CD14-positive monocyte (primary cell): ENCODE measurements around the gene IVL. TPM values are rescaled to one million over a fixed set of nuclear protein-coding genes. Genes with fewer than 3 reads are reported as not detected.

Experiments used
- DNase-seq, 3 donors: peaks; one replicate each; pipeline ENCODE4 v3.0.0-alpha.2; 2011 to 2022
- H2AFZ ChIP-seq: 2 replicates; pipeline ENCODE4 v1.6.0; 2012; ENCODE audit warnings: mild to moderate bottlenecking, low read depth, low read length, inconsistent platforms; ENCODE audit not compliant: insufficient read depth, poor library complexity, severe bottlenecking
- H3K27ac ChIP-seq, 2 donors: 1 replicate in 1 of 2; 2 replicates in 1 of 2; pipeline ENCODE4 v1.5.1; 2012 to 2013; ENCODE audit warnings: low read length in 2 of 2, control low read depth in 1 of 2, inconsistent platforms in 1 of 2, low read depth in 1 of 2, mild to moderate bottlenecking in 1 of 2
- H3K27me3 ChIP-seq, 2 donors: one replicate each; pipeline versions ENCODE4 v1.6.0 to v1.6.1; 2011 to 2013; ENCODE audit warnings: low read length in 2 of 2; ENCODE audit not compliant: control insufficient read depth in 2 of 2, insufficient read depth in 2 of 2
- H3K36me3 ChIP-seq, 2 donors: replicated peaks in 1 of 2; 1 replicate in 1 of 2; 2 replicates in 1 of 2; pipeline versions ENCODE4 v1.5.1 to v1.6.1; 2012 to 2013; ENCODE audit warnings: low read length in 2 of 2, control low read depth in 1 of 2, inconsistent platforms in 1 of 2, mild to moderate bottlenecking in 1 of 2; ENCODE audit not compliant: insufficient read depth in 2 of 2, control insufficient read depth in 1 of 2
- H3K4me1 ChIP-seq, 2 donors: 1 replicate in 1 of 2; 2 replicates in 1 of 2; pipeline versions ENCODE4 v1.5.1 to v1.6.1; 2012 to 2013; ENCODE audit warnings: low read length in 2 of 2, control low read depth in 1 of 2, inconsistent platforms in 1 of 2, mild to moderate bottlenecking in 1 of 2, moderate library complexity in 1 of 2; ENCODE audit not compliant: insufficient read depth in 2 of 2, control insufficient read depth in 1 of 2
- H3K4me2 ChIP-seq: replicated peaks from 2 replicates; pipeline ENCODE3; 2012; ENCODE audit warnings: low read length, moderate library complexity, mild to moderate bottlenecking; ENCODE audit not compliant: poor library complexity, severe bottlenecking; ENCODE audit errors: extremely low read depth
- H3K4me3 ChIP-seq, 3 experiments: fragments of 200-600 bp in 1 of 3; sonication (generic) in 1 of 3; replicated peaks in 1 of 3; 1 replicate in 2 of 3; 2 replicates in 1 of 3; pipeline ENCODE4 v1.5.1; 2011 to 2013; ENCODE audit warnings: low read length in 3 of 3, mild to moderate bottlenecking in 3 of 3, control low read depth in 2 of 3, low read depth in 2 of 3, inconsistent platforms in 1 of 3, moderate library complexity in 1 of 3
- H3K79me2 ChIP-seq: 2 replicates; pipeline ENCODE4 v1.6.0; 2012; ENCODE audit warnings: mild to moderate bottlenecking, control low read depth, inconsistent platforms, low read length, moderate library complexity; ENCODE audit not compliant: insufficient read depth
- H3K9ac ChIP-seq: 2 replicates; pipeline ENCODE4 v1.6.0; 2017; ENCODE audit warnings: low read length, mild to moderate bottlenecking; ENCODE audit not compliant: insufficient read depth, poor library complexity, severe bottlenecking
- H3K9me3 ChIP-seq, 2 donors: replicated peaks in 1 of 2; 1 replicate in 1 of 2; 2 replicates in 1 of 2; pipeline versions ENCODE4 v1.5.1 to v1.6.1; 2012 to 2013; ENCODE audit warnings: low read length in 2 of 2, control low read depth in 1 of 2; ENCODE audit not compliant: control insufficient read depth in 1 of 2, insufficient read depth in 1 of 2
- H4K20me1 ChIP-seq: 2 replicates; pipeline ENCODE4 v1.6.0; 2012; ENCODE audit warnings: mild to moderate bottlenecking, low read length, control low read depth, moderate library complexity; ENCODE audit not compliant: insufficient read depth
- H3K27ac Mint-ChIP-seq, 7 donors: one replicate each; pipeline ENCODE4 v1.8.0; 2020; ENCODE audit warnings: mild to moderate bottlenecking in 7 of 7, mixed read lengths in 7 of 7, moderate library complexity in 6 of 7, inconsistent platforms in 2 of 7
- H3K27me3 Mint-ChIP-seq, 3 donors: one replicate each; pipeline ENCODE4 v1.8.0; 2021 to 2022; ENCODE audit warnings: low read depth in 3 of 3, mild to moderate bottlenecking in 3 of 3, mixed read lengths in 3 of 3, moderate library complexity in 3 of 3, inconsistent platforms in 1 of 3
- H3K36me3 Mint-ChIP-seq, 2 donors: one replicate each; pipeline ENCODE4 v1.8.0; 2020; ENCODE audit warnings: mixed read lengths in 2 of 2, inconsistent platforms in 1 of 2, mild to moderate bottlenecking in 1 of 2
- H3K4me1 Mint-ChIP-seq: one replicate; pipeline ENCODE4 v1.8.0; 2020; ENCODE audit warnings: mild to moderate bottlenecking, mixed read lengths
- H3K4me3 Mint-ChIP-seq, 2 donors: one replicate each; pipeline ENCODE4 v1.8.0; 2020; ENCODE audit warnings: mild to moderate bottlenecking in 2 of 2, mixed read lengths in 2 of 2, moderate library complexity in 1 of 2
- H3K9me3 Mint-ChIP-seq, 7 donors: one replicate each; pipeline ENCODE4 v1.8.0; 2020 to 2022; ENCODE audit warnings: mixed read lengths in 7 of 7, mild to moderate bottlenecking in 6 of 7, moderate library complexity in 6 of 7, inconsistent platforms in 2 of 7
- WGBS: methylation state at CpG from one replicate; pipeline ENCODE4 v1.1.5; 2013; ENCODE audit warnings: missing lambda C conversion rate; ENCODE audit not compliant: insufficient coverage; 5-methylcytosine and 5-hydroxymethylcytosine counted together
- intact Hi-C, 2 donors: fragments of 100-400 bp; cut with micrococcal nuclease; formaldehyde crosslinking; loops; one replicate each; pipeline versions ENCODE4 v1.15.0 to v1.15.1; 2023
- polyA plus RNA-seq, 3 donors: library from polyadenylated mRNA; depleted of rRNA in 1 of 3; unstranded in 2 of 3; stranded (reverse) in 1 of 3; fragments of 300-500 nt in 2 of 3; fragments of >200 nt in 1 of 3; fragmentation: Illumina TruSeq in 2 of 3; gene quantifications; 1 replicate in 2 of 3; 2 replicates in 1 of 3; pipeline ENCODE4 v1.2.3, GENCODE V29; 2012 to 2021
- TF ChIP-seq, protein P1 (sequence below): fragments of 200-600 bp; IDR thresholded peaks from one replicate; pipeline ENCODE4 v1.8.0; 2022; ENCODE audit warnings: antibody characterized with exemption, mild to moderate bottlenecking

Gene IVL
- polyA plus RNA-seq, 3 donors: not detected

GRCh38 chr1:152902636-152903035, 5.7 kb upstream of the IVL start:
- Mint-ChIP-seq H3K27me3 (peaks cover 9 to 20% (median 12%) of the 10 kb centered on the region in 3 donors), H3K4me3 (no peak overlapping the region), H3K27ac (no peak overlapping the region), H3K36me3 (no peaks in the 10 kb centered on the region), H3K4me1 (no peaks in the 10 kb centered on the region), H3K9me3 (peaks cover 0 to under 1% (median 0%) of the 10 kb centered on the region in 7 donors)
- no peaks in the 10 kb centered on the region for H4K20me1 ChIP-seq
- no CpG with 5 or more reads among the region's 4 CpGs for WGBS
- H2AFZ ChIP-seq: no peak overlapping the region
- no peak for DNase-seq
- intact Hi-C loops: no loop called here
- no peaks in the 10 kb centered on the region for H3K27me3 ChIP-seq
- H3K4me1 ChIP-seq: no peaks in the 10 kb centered on the region
- no peak overlapping the region for H3K27ac ChIP-seq
- no peak overlapping the region for H3K9ac ChIP-seq
- TF ChIP-seq, protein P1, sequence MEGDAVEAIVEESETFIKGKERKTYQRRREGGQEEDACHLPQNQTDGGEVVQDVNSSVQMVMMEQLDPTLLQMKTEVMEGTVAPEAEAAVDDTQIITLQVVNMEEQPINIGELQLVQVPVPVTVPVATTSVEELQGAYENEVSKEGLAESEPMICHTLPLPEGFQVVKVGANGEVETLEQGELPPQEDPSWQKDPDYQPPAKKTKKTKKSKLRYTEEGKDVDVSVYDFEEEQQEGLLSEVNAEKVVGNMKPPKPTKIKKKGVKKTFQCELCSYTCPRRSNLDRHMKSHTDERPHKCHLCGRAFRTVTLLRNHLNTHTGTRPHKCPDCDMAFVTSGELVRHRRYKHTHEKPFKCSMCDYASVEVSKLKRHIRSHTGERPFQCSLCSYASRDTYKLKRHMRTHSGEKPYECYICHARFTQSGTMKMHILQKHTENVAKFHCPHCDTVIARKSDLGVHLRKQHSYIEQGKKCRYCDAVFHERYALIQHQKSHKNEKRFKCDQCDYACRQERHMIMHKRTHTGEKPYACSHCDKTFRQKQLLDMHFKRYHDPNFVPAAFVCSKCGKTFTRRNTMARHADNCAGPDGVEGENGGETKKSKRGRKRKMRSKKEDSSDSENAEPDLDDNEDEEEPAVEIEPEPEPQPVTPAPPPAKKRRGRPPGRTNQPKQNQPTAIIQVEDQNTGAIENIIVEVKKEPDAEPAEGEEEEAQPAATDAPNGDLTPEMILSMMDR: no peak
- H3K9me3 ChIP-seq: no peaks in the 10 kb centered on the region
- H3K4me3 ChIP-seq: no peak overlapping the region
- H3K36me3 ChIP-seq: no peaks in the 10 kb centered on the region
- H3K4me2 ChIP-seq: no peak overlapping the region
- H3K79me2 ChIP-seq: no peaks in the 10 kb centered on the region

DNA sequence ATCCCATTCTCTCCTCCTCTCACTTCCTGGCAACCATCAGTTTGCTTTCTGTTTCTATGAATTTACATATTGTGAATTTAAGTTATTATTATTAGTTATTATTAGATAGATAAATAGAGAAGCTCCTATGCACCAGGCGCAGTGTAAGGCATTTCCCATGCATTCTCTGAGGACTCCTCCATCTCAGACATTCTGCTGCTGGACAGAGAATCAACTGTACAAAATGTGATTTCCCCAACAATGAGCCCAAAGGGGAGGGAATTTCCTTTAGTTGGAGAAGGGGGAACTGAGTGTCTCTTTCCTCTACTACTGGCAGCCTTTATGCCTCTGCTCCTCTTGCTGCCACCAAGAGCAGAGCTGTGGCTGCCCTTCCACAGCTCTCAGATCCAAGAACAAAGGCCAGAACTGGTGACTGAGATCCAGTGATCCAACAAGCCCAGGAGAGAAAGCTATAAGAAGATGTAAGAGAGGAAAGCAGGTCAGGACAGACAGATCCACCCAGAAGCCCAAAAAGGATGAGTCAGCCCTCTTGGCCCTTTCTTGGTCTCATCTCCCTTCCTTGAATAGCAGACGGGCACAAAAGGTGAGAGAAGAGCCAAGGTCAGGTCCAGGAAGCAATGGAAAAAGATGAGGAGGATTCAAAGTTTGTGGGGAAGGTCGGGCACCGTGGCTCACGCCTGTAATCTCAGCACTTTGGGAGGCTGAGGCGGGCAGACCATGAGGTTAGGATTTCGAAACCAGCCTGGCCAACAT, 3.5 kb upstream of the IVL start:
- no peaks in the 10 kb centered on the region for H3K36me3 ChIP-seq
- no peaks in the 10 kb centered on the region for H3K79me2 ChIP-seq
- H3K4me1 ChIP-seq: no peaks in the 10 kb centered on the region
- Mint-ChIP-seq H3K9me3 (peaks cover 0 to 3% (median 0%) of the 10 kb centered on the region in 7 donors), H3K4me1 (no peaks in the 10 kb centered on the region), H3K4me3 (no peak overlapping the region), H3K27ac (no peak overlapping the region), H3K27me3 (peaks cover 4 to 15% (median 9%) of the 10 kb centered on the region in 3 donors), H3K36me3 (no peaks in the 10 kb centered on the region)
- no peaks in the 10 kb centered on the region for H3K27me3 ChIP-seq
- TF ChIP-seq, protein P1: no peak
- H3K27ac ChIP-seq: no peak overlapping the region
- H2AFZ ChIP-seq: no peak overlapping the region
- no peaks in the 10 kb centered on the region for H4K20me1 ChIP-seq
- WGBS: 88% methylated on average over 3 of the region's 7 CpGs
- H3K9ac ChIP-seq: no peak overlapping the region
- intact Hi-C loops: no loop called here
- no peaks in the 10 kb centered on the region for H3K9me3 ChIP-seq
- no peak for DNase-seq
- no peak overlapping the region for H3K4me3 ChIP-seq
- no peak overlapping the region for H3K4me2 ChIP-seq
